A673 (cell line): ENCODE measurements around the gene GCN1. TPM values are rescaled to one million over a fixed set of nuclear protein-coding genes. Genes with fewer than 3 reads are reported as not detected.

ENCODE experiments used
- BruUV-seq: library from RNA; stranded (reverse); fragments of 400-500 nt; replicated peaks from 2 replicates; lab custom pipeline; 2021; lab: Mats Ljungman, UMichigan
- CTCF ChIA-PET: fragments of 300-600 bp; sonication (Branson Sonifier 250); formaldehyde crosslinking; loops from one replicate; lab custom pipeline; 2022; ENCODE audit warnings: antibody characterized with exemption; lab: Charles Lee
- POLR2A ChIA-PET: fragments of 300-600 bp; sonication (Branson Sonifier 250); formaldehyde crosslinking; loops from one replicate; lab custom pipeline; 2022; ENCODE audit warnings: antibody characterized with exemption; ENCODE audit not compliant: low non-redundant PET; lab: Charles Lee
- DNase-seq: peaks from one replicate; pipeline ENCODE4 v3.0.0-alpha.2; 2015; ENCODE audit warnings: low spot score
- H3K27ac ChIP-seq: fragments of 200-600 bp; sonication (generic); 2 replicates; pipeline ENCODE4 v1.5.1; 2016; ENCODE audit warnings: mixed run types, low read depth, mild to moderate bottlenecking, mixed read lengths, antibody characterized with exemption, low read length; ENCODE audit not compliant: poor library complexity, severe bottlenecking
- H3K27me3 ChIP-seq: fragments of 200-600 bp; sonication (generic); replicated peaks from 2 replicates; pipeline ENCODE4 v1.6.1; 2017; ENCODE audit warnings: mixed run types, low read depth, mild to moderate bottlenecking, mixed read lengths, antibody characterized with exemption, low read length; ENCODE audit not compliant: insufficient read depth, poor library complexity
- H3K36me3 ChIP-seq: fragments of 200-600 bp; sonication (generic); 2 replicates; pipeline ENCODE4 v1.6.1; 2016; ENCODE audit warnings: mixed run types, mild to moderate bottlenecking, mixed read lengths, antibody characterized with exemption, low read length; ENCODE audit not compliant: insufficient read depth, poor library complexity, severe bottlenecking
- H3K4me1 ChIP-seq: fragments of 200-600 bp; sonication (generic); 2 replicates; pipeline ENCODE4 v1.6.1; 2017; ENCODE audit warnings: mixed run types, mild to moderate bottlenecking, mixed read lengths, antibody characterized with exemption, low read length; ENCODE audit not compliant: insufficient read depth, poor library complexity, severe bottlenecking
- H3K4me3 ChIP-seq: fragments of 200-600 bp; sonication (generic); 2 replicates; pipeline ENCODE4 v1.5.1; 2016; ENCODE audit warnings: low read depth, mixed run types, mild to moderate bottlenecking, mixed read lengths, low read length; ENCODE audit not compliant: poor library complexity, severe bottlenecking
- H3K9me3 ChIP-seq: fragments of 200-600 bp; sonication (generic); 2 replicates; pipeline ENCODE4 v1.6.1; 2016; ENCODE audit warnings: mixed run types, low read depth, mild to moderate bottlenecking, mixed read lengths, antibody characterized with exemption, low read length; ENCODE audit not compliant: poor library complexity, severe bottlenecking
- EZH2 ChIP-seq: fragments of 200-600 bp; sonication (generic); IDR thresholded peaks from 2 replicates; pipeline ENCODE4 v1.6.1; 2017; ENCODE audit warnings: borderline replicate concordance, low read depth, mild to moderate bottlenecking, mixed read lengths, antibody characterized with exemption, low read length; ENCODE audit not compliant: poor library complexity, severe bottlenecking
- intact Hi-C: fragments of 100-400 bp; cut with micrococcal nuclease; formaldehyde crosslinking; loops from one replicate; pipeline ENCODE4 v1.10.0; 2022; ENCODE audit not compliant: unreplicated experiment
- total RNA-seq: library from RNA; stranded (reverse); gene quantifications from 2 replicates; pipeline ENCODE4 v1.2.3, GENCODE V29; 2021
- TF ChIP-seq, protein P1 (sequence below): fragments of 300-800, 200-600 bp; sonication (generic); conservative IDR thresholded peaks from 2 replicates; pipeline ENCODE4 v1.5.1; 2017; ENCODE audit warnings: low read depth, mild to moderate bottlenecking, antibody characterized with exemption, low read length, moderate library complexity, mixed read lengths

GCN1 gene
- total RNA-seq, 1 experiment from 2014 or later: 129 TPM

DNA sequence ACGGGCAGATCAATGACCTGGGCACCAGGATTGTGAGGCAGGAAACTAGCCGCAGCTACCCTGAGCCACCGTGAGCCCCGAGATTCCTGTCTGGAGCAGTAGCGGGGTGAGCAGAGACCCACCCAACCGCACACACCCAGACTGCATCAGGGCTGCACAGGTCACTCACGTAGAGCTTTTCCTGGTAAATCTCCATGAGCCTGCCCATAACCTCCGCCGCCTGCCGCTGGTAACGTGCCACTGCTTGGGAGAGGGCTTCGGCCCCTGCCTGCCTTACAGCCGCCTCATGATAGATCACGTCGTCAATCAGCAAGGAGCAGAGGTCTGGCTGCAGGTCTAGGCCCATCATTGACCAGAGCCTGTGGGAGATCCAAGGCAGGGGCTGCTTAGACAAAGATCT lies 39.4 kb downstream of the GCN1 start:
- ChIA-PET CTCF (no interaction called here), POLR2A (no interaction called here)
- Histone ChIP-seq H3K27me3 (no peaks in the 10 kb centered on the region), H3K27ac (no peak overlapping the region), H3K9me3 (no peaks in the 10 kb centered on the region), H3K4me3 (no peak overlapping the region), H3K4me1 (no peaks in the 10 kb centered on the region), H3K36me3 (peaks cover 84% of the 10 kb centered on the region)
- no peak for DNase-seq
- intact Hi-C loops: no loop called here
- no peak for TF ChIP-seq EZH2
- TF ChIP-seq, protein P1, sequence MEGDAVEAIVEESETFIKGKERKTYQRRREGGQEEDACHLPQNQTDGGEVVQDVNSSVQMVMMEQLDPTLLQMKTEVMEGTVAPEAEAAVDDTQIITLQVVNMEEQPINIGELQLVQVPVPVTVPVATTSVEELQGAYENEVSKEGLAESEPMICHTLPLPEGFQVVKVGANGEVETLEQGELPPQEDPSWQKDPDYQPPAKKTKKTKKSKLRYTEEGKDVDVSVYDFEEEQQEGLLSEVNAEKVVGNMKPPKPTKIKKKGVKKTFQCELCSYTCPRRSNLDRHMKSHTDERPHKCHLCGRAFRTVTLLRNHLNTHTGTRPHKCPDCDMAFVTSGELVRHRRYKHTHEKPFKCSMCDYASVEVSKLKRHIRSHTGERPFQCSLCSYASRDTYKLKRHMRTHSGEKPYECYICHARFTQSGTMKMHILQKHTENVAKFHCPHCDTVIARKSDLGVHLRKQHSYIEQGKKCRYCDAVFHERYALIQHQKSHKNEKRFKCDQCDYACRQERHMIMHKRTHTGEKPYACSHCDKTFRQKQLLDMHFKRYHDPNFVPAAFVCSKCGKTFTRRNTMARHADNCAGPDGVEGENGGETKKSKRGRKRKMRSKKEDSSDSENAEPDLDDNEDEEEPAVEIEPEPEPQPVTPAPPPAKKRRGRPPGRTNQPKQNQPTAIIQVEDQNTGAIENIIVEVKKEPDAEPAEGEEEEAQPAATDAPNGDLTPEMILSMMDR: no peak
- no TSS peak for BruUV-seq

DNA sequence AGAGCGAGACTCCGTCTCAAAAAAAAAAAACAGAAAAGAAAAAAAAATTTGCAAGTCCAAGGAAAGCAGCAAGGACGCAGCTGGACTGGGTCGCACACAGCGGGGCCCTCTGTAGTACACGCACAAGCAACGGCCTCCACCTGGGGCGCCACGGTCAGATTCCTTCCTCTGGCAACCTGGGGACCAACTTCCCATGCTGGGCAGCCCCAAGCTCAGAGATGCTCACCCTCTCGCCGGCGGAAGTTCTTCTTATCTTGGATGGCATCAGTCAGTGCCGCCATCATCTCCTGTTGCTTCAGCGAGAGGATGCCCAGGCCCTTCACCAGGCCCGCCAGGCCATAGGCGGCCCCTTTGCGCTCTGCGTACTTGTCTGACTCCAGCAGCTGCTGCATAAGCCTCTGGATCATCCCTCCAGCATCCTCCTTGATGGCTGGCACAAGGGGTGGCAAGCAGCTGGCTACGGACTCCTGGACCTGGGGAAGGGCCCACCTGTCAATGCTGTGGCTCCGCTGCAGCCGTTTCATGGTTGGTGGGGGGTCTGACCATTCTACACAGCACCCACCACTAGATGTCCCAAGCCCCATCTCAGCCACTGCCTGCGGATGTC lies 43.5 kb downstream of the GCN1 start:
- intact Hi-C loops: no loop called here
- no peaks in the 10 kb centered on the region for H3K4me1 ChIP-seq
- no TSS peak for BruUV-seq
- H3K27me3 ChIP-seq: no peaks in the 10 kb centered on the region
- TF ChIP-seq, protein P1: no peak
- no peak for TF ChIP-seq EZH2
- ChIA-PET POLR2A (no interaction called here), CTCF (no interaction called here)
- H3K27ac ChIP-seq: no peak overlapping the region
- no peak for DNase-seq
- peaks cover 80% of the 10 kb centered on the region for H3K36me3 ChIP-seq
- no peak overlapping the region for H3K4me3 ChIP-seq
- no peaks in the 10 kb centered on the region for H3K9me3 ChIP-seq

DNA sequence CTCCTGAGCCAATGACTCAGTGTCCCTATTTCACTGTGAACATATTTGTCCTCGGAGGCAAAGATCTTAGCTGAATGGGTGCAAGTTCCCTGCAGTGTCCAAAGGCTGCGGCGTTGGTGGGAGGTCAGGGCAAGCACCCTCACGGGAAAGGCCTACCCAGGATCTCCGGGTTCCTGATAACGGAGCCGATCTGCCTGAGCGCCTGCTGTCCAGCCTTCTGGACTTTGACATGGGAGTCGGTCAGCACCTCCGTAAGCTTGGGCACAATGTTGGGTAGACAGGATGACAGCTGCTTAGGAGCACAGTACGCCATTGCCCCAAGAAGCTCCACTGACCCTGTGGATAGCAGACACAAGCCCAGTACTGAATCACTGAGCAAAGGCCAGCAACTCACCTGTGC lies 46.5 kb downstream of the GCN1 start:
- no peak for DNase-seq
- BruUV-seq: no TSS peak
- no peak for TF ChIP-seq EZH2
- TF ChIP-seq, protein P1: no peak
- H3K36me3 ChIP-seq: peaks cover 79% of the 10 kb centered on the region
- H3K4me3 ChIP-seq: no peak overlapping the region
- H3K9me3 ChIP-seq: no peaks in the 10 kb centered on the region
- H3K27me3 ChIP-seq: no peaks in the 10 kb centered on the region
- intact Hi-C loops: no loop called here
- POLR2A ChIA-PET: no interaction called here
- CTCF ChIA-PET: interaction anchor here (0.6 kb wide), 1 partner anchor 121 kb away, joined by 3 read pairs; no protein-coding TSS in a partner anchor
- H3K27ac ChIP-seq: no peak overlapping the region
- no peaks in the 10 kb centered on the region for H3K4me1 ChIP-seq
